HEK293 (cell line): ENCODE measurements around the gene PTPRR.

Source experiments
- MEIS1 ChIP-seq: sonication (generic); formaldehyde crosslinking; IDR thresholded peaks from 2 replicates; pipeline ENCODE4 v1.8.1; 2022; ENCODE audit warnings: missing genetic modification reagents, mild to moderate bottlenecking, borderline replicate concordance
- ZNF202 ChIP-seq: fragments of 450-650 bp; formaldehyde crosslinking; IDR thresholded peaks from 2 replicates; pipeline ENCODE4 v1.5.1; 2016; ENCODE audit warnings: missing biosample characterization, missing genetic modification characterization, borderline replicate concordance
- ZNF391 ChIP-seq: fragments of 450-650 bp; formaldehyde crosslinking; IDR thresholded peaks from 2 replicates; pipeline ENCODE4 v1.5.1; 2016; ENCODE audit warnings: low read depth, missing biosample characterization, missing genetic modification characterization, borderline replicate concordance
- ZNF792 ChIP-seq: fragments of 450-650 bp; formaldehyde crosslinking; IDR thresholded peaks from 2 replicates; pipeline ENCODE4 v1.5.1; 2016; ENCODE audit warnings: missing biosample characterization, missing genetic modification characterization
- TF ChIP-seq, protein P1 (sequence below): fragments of 450-650 bp; formaldehyde crosslinking; IDR thresholded peaks from 2 replicates; pipeline ENCODE4 v1.5.1; 2016; ENCODE audit warnings: missing biosample characterization, missing genetic modification characterization

GRCh38 chr12:70835948-70836347 lies 84.6 kb downstream of the PTPRR start:
- TF ChIP-seq ZNF391 (tag by site-specific recombination): no peak
- no peak for TF ChIP-seq MEIS1
- no peak for TF ChIP-seq ZNF792 (tag by site-specific recombination)
- TF ChIP-seq ZNF202: no peak
- TF ChIP-seq, protein P1, sequence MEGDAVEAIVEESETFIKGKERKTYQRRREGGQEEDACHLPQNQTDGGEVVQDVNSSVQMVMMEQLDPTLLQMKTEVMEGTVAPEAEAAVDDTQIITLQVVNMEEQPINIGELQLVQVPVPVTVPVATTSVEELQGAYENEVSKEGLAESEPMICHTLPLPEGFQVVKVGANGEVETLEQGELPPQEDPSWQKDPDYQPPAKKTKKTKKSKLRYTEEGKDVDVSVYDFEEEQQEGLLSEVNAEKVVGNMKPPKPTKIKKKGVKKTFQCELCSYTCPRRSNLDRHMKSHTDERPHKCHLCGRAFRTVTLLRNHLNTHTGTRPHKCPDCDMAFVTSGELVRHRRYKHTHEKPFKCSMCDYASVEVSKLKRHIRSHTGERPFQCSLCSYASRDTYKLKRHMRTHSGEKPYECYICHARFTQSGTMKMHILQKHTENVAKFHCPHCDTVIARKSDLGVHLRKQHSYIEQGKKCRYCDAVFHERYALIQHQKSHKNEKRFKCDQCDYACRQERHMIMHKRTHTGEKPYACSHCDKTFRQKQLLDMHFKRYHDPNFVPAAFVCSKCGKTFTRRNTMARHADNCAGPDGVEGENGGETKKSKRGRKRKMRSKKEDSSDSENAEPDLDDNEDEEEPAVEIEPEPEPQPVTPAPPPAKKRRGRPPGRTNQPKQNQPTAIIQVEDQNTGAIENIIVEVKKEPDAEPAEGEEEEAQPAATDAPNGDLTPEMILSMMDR (tag by site-specific recombination): no peak
